Sigmoid colon (tissue), 7 donors: ENCODE data around the gene BSDC1. TPM values are rescaled to one million over a fixed set of nuclear protein-coding genes. Genes with fewer than 3 reads are reported as not detected.

Experiments used
- DNase-seq: peaks from one replicate; pipeline ENCODE4 v3.0.0-alpha.2; 2019
- H3K27ac ChIP-seq, 4 donors: fragments of 200-600 bp; sonication (generic); one replicate each; pipeline ENCODE4 v1.5.1; 2016 to 2019; ENCODE audit warnings: mild to moderate bottlenecking in 1 of 4
- H3K27me3 ChIP-seq, 3 donors: fragments of 200-600 bp; sonication (generic); one replicate each; pipeline ENCODE4 v1.5.1; 2019; ENCODE audit warnings: mild to moderate bottlenecking in 1 of 3
- H3K36me3 ChIP-seq, 4 donors: fragments of 200-600 bp; sonication (generic); one replicate each; pipeline ENCODE4 v1.5.1; 2016 to 2019
- H3K4me1 ChIP-seq, 4 donors: fragments of 200-600 bp; sonication (generic); one replicate each; pipeline ENCODE4 v1.5.1; 2017 to 2019
- H3K4me3 ChIP-seq, 4 donors: fragments of 200-600 bp; sonication (generic); one replicate each; pipeline ENCODE4 v1.5.1; 2017 to 2019; ENCODE audit warnings: mild to moderate bottlenecking in 2 of 4, moderate library complexity in 1 of 4
- H3K9me3 ChIP-seq, 4 donors: fragments of 200-600 bp in 3 of 4; sonication (generic) in 3 of 4; one replicate each; pipeline versions ENCODE4 v1.5.1 to v1.6.1; 2013 to 2019
- EP300 ChIP-seq, 4 donors: sonication (generic); formaldehyde crosslinking; IDR thresholded peaks; one replicate each; pipeline ENCODE4 v1.6.1; 2017; ENCODE audit warnings: antibody characterized with exemption in 4 of 4
- POLR2A ChIP-seq, 2 donors: fragments of 450-650 bp; IDR thresholded peaks; one replicate each; pipeline ENCODE4 v1.6.1; 2016; ENCODE audit warnings: antibody characterized with exemption in 2 of 2, mild to moderate bottlenecking in 2 of 2, moderate library complexity in 2 of 2
- POLR2AphosphoS5 ChIP-seq, 4 donors: sonication (generic); formaldehyde crosslinking; IDR thresholded peaks; one replicate each; pipeline ENCODE4 v1.6.1; 2017; ENCODE audit warnings: antibody characterized with exemption in 4 of 4
- WGBS, 2 donors: extraction: QIAGEN DNeasy Blood & Tissue Kit; methylation state at CpG; one replicate each; pipeline ENCODE4 v1.1.7; 2013; 5-methylcytosine and 5-hydroxymethylcytosine counted together
- intact Hi-C: fragments of 100-400 bp; cut with DNase I; formaldehyde crosslinking; loops from one replicate; pipeline ENCODE4 v1.15.1; 2023
- polyA plus RNA-seq, 3 donors: library from polyadenylated mRNA; stranded (reverse); fragments of 200-250 nt; gene quantifications; one replicate each; pipeline ENCODE4 v1.2.3, GENCODE V29; 2013
- total RNA-seq, 4 donors: library from RNA; depleted of rRNA; stranded (reverse); fragments of >200 nt; gene quantifications; one replicate each; pipeline ENCODE4 v1.1.0, GENCODE V29; 2016
- TF ChIP-seq, protein P1 (sequence below), 4 experiments: fragments of 450-650 bp in 3 of 4; fragments of 200-600 bp in 1 of 4; IDR thresholded peaks; one replicate each; pipeline ENCODE4 v1.5.1; 2016 to 2019; ENCODE audit warnings: antibody characterized with exemption in 4 of 4, mild to moderate bottlenecking in 3 of 4, moderate library complexity in 2 of 4
- donor health status: healthy with polysubstance abuse.
- donor health status: Bipolar disorder and iron deficiency.
- donor health status: healthy.

BSDC1 gene
- total and polyA plus RNA-seq, 7 donors, result 46.2 to 76.7 (median 52.8) TPM

DNA sequence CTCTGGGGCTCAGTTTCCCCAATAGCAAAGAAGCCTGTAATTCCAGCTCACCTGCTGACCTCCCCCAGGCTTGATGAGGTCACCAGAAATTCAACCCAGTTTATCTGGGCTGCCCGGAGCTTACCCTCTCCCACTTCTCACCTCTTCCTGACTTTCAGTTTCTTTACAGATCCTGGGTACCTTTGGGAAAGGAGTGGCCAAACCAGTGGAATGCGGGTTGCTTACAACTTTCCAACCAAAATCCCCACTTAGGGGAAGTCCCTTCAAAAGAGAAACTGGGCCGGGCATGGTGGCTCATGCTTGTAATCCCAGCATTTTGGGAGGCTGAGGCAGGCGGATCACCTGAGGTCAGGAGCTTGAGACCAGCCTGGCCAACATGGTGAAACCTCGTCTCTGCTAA is 52.3 kb downstream of the BSDC1 start:
- WGBS, 2 donors, result 68 to 72% methylated on average over 5 of the region's 5 CpGs
- H3K4me1 ChIP-seq, result peaks cover 0 to 3% (median 0%) of the 10 kb centered on the region in 4 donors
- no peaks in the 10 kb centered on the region for H3K36me3 ChIP-seq
- intact Hi-C loops, result no loop called here
- H3K27me3 ChIP-seq, result no peaks in the 10 kb centered on the region
- no peak overlapping the region for H3K4me3 ChIP-seq
- H3K9me3 ChIP-seq, result no peaks in the 10 kb centered on the region
- DNase-seq, result no peak
- no peak overlapping the region for H3K27ac ChIP-seq
- TF ChIP-seq, protein P1, sequence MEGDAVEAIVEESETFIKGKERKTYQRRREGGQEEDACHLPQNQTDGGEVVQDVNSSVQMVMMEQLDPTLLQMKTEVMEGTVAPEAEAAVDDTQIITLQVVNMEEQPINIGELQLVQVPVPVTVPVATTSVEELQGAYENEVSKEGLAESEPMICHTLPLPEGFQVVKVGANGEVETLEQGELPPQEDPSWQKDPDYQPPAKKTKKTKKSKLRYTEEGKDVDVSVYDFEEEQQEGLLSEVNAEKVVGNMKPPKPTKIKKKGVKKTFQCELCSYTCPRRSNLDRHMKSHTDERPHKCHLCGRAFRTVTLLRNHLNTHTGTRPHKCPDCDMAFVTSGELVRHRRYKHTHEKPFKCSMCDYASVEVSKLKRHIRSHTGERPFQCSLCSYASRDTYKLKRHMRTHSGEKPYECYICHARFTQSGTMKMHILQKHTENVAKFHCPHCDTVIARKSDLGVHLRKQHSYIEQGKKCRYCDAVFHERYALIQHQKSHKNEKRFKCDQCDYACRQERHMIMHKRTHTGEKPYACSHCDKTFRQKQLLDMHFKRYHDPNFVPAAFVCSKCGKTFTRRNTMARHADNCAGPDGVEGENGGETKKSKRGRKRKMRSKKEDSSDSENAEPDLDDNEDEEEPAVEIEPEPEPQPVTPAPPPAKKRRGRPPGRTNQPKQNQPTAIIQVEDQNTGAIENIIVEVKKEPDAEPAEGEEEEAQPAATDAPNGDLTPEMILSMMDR (IDR thresholded peaks at IDR 0.05), result no peak
- no peak for TF ChIP-seq POLR2AphosphoS5 (IDR thresholded peaks at IDR 0.05)
- no peak for TF ChIP-seq POLR2A (IDR thresholded peaks at IDR 0.05)
- no peak for TF ChIP-seq EP300 (IDR thresholded peaks at IDR 0.05)

DNA sequence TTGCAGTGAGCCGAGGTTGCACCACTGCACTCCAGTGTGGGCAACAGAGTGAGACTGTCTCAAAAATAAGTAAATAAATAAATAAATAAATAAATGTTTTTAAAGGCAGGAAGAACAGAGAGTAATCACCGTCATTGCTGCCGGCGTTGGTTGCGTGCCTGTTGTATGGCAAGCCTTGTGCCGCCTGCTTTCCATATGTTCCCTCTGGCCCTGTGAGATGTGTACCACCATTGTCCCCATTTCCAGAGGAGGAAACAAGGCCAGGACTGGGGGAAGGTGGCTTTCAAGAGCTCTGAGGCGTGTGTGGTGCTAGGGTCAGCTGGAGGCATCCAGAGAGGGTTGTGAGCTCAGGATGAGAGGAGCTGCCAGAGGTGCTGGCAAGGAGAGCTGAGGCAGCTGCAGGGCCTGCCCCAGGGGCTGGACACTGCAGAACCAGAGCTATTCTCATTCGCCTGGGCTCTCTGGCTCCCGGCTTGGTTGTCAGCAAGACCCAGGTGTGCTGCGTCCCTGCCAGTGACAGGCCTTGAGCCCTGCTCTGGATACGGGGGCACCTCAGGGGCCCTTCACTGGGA is 53.0 kb downstream of the BSDC1 start:
- intact Hi-C loops, result no loop called here
- H3K27me3 ChIP-seq, result no peaks in the 10 kb centered on the region
- peaks cover 0 to 10% (median 4%) of the 10 kb centered on the region in 4 donors for H3K4me1 ChIP-seq
- H3K9me3 ChIP-seq, result no peaks in the 10 kb centered on the region
- H3K27ac ChIP-seq, result no peak overlapping the region
- no peak overlapping the region for H3K4me3 ChIP-seq
- TF ChIP-seq POLR2AphosphoS5 (IDR thresholded peaks at IDR 0.05), result no peak
- no peak for TF ChIP-seq POLR2A (IDR thresholded peaks at IDR 0.05)
- TF ChIP-seq EP300 (IDR thresholded peaks at IDR 0.05), result no peak
- TF ChIP-seq, protein P1 (IDR thresholded peaks at IDR 0.05), result no peak
- no peak for DNase-seq
- no peaks in the 10 kb centered on the region for H3K36me3 ChIP-seq
- WGBS, 2 donors, result 94% methylated on average over 11 of the region's 11 CpGs

DNA sequence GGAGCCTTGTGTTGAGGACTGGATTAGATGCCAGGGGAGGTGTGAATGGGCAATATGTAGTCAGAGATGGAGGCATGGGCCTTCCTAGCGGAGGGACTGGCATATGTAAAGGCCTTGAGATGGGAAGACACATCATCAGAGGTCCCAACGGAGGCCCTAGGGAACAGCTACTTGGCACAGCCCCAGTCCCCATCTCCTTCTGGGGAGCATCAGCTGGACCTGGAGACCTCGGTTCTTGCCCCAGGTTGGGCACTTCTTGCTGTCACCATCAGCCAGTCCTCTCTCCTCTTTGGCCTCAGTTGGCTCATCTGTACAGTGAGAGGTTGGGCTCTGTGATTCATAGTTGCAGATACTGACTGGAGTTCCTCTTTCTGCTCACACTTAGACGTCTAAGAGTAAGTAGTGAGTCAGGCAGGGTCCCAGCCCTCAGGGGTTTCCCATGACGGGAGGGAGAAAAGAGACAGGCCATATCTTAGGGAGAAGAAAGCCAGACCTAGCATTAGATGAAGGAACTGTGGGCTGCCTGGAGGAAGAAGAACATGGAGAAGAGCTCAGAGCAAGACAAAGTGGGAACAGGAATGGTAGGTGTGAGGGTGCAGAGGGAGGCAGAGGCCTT is 54.8 kb downstream of the BSDC1 start:
- no peak for DNase-seq
- TF ChIP-seq POLR2AphosphoS5 (IDR thresholded peaks at IDR 0.05), result no peak
- TF ChIP-seq EP300 (IDR thresholded peaks at IDR 0.05), result no peak
- TF ChIP-seq, protein P1 (IDR thresholded peaks at IDR 0.05), result no peak
- TF ChIP-seq POLR2A (IDR thresholded peaks at IDR 0.05), result no peak
- no peaks in the 10 kb centered on the region for H3K9me3 ChIP-seq
- intact Hi-C loops, result loop anchor here (5.0 kb wide), 1 partner anchor 53 kb away; the partner anchor contains the start of gene BSDC1
- 75 to 84% methylated on average over 5 of the region's 5 CpGs for WGBS, 2 donors
- H3K4me1 ChIP-seq, result peaks cover 0 to 25% (median 20%) of the 10 kb centered on the region in 4 donors
- H3K27ac ChIP-seq, result no peak overlapping the region
- no peaks in the 10 kb centered on the region for H3K36me3 ChIP-seq
- no peak overlapping the region for H3K4me3 ChIP-seq
- no peaks in the 10 kb centered on the region for H3K27me3 ChIP-seq

DNA sequence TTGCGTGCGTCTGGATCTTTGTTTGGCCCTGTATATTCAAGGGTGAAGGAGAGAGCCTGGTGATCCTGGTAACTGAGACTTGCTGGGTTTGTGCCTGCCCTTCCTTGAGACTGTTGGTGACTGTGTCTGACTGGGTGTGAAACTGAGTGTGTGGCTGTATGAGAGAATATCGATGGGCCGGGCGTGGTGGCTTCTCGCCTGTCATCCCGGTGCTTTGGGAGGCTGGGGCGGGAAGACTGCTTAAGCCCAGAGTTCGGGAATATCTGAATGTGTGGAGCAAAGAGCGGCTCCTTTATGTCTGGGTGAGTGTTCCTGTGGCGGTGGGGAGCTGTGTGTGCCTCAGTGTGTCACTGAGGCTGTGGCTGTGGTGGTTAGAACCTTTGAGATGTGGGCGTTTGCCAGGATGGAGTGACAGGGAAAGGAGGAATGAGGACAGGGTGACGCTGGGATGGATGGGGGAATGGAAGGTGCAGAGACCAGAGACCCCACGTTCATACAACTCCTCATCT is 55.5 kb downstream of the BSDC1 start:
- Histone ChIP-seq H3K4me1 (peaks cover 0 to 25% (median 22%) of the 10 kb centered on the region in 4 donors), H3K27ac (no peak overlapping the region)
- DNase-seq, result no peak

More for the DNA sequence above, 55.5 kb downstream of the BSDC1 start:
- Histone ChIP-seq H3K4me3 (no peak overlapping the region), H3K36me3 (no peaks in the 10 kb centered on the region), H3K27me3 (no peaks in the 10 kb centered on the region), H3K9me3 (no peaks in the 10 kb centered on the region)
- TF ChIP-seq, protein P1 (IDR thresholded peaks at IDR 0.05), result no peak
- TF ChIP-seq EP300 (IDR thresholded peaks at IDR 0.05) (no peak), POLR2A (IDR thresholded peaks at IDR 0.05) (no peak), POLR2AphosphoS5 (IDR thresholded peaks at IDR 0.05) (no peak)
- intact Hi-C loops, result loop anchor here (5.0 kb wide), 1 partner anchor 54 kb away; the partner anchor contains the start of gene BSDC1
- WGBS, 2 donors, result 25 to 71% methylated on average over 14 of the region's 14 CpGs
